SK-N-SH (cell line): ENCODE results near the gene KLHL26. TPM values are rescaled to one million over a fixed set of nuclear protein-coding genes. Genes with fewer than 3 reads are reported as not detected.

ENCODE experiments used
- CTCF ChIA-PET: fragments of 300-600, 350-600 bp; formaldehyde crosslinking; extraction: SDS; loops from one replicate; lab custom pipeline; 2021; lab: Yijun Ruan, JAX
- POLR2A ChIA-PET: fragments of 350-600 bp; sonication (Branson Sonifier 250); formaldehyde crosslinking; extraction: SDS; loops from one replicate; lab custom pipeline; 2020; ENCODE audit warnings: antibody characterized with exemption, inconsistent platforms; lab: Yijun Ruan, JAX
- DNase-seq: peaks from one replicate; pipeline ENCODE4 v3.0.0; 2012
- H2AFZ ChIP-seq: fragments of 200-600 bp; sonication (generic); 2 replicates; pipeline ENCODE4 v1.8.1; 2016; ENCODE audit warnings: antibody characterized with exemption, mild to moderate bottlenecking, low read depth
- H3F3A ChIP-seq: fragments of 200-600 bp; sonication (generic); replicated peaks from 2 replicates; pipeline ENCODE3; 2016; ENCODE audit warnings: antibody characterized with exemption, mild to moderate bottlenecking; ENCODE audit not compliant: insufficient read depth
- H3K27ac ChIP-seq, 2 experiments: fragments of 200-500 bp in 1 of 2; fragments of 200-600 bp in 1 of 2; sonication (Bioruptor generic) in 1 of 2; sonication (generic), shearing (Covaris generic) in 1 of 2; 2 replicates each; pipeline versions ENCODE4 v1.5.1 to v1.6.1; 2014 to 2016; ENCODE audit warnings: low read depth in 2 of 2, inconsistent platforms in 1 of 2, low read length in 1 of 2, mild to moderate bottlenecking in 1 of 2, mixed read lengths in 1 of 2
- H3K27me3 ChIP-seq: fragments of 200-600 bp; sonication (generic), shearing (Covaris generic); 2 replicates; pipeline ENCODE4 v1.6.1; 2016; ENCODE audit warnings: mixed run types; ENCODE audit not compliant: insufficient read depth
- H3K36me3 ChIP-seq, 2 experiments: fragments of 200-500 bp in 1 of 2; fragments of 200-600 bp in 1 of 2; sonication (Bioruptor generic) in 1 of 2; sonication (generic) in 1 of 2; replicated peaks in 1 of 2; 2 replicates each; pipeline versions ENCODE3 to v1.5.1; 2014 to 2016; ENCODE audit warnings: low read length in 1 of 2, mild to moderate bottlenecking in 1 of 2; ENCODE audit not compliant: insufficient read depth in 2 of 2, control insufficient read depth in 1 of 2
- H3K4me1 ChIP-seq, 2 experiments: fragments of 200-500 bp in 1 of 2; fragments of 200-600 bp in 1 of 2; sonication (Bioruptor generic) in 1 of 2; sonication (generic), shearing (Covaris generic) in 1 of 2; 2 replicates each; pipeline versions ENCODE4 v1.5.1 to v1.6.1; 2014 to 2016; ENCODE audit warnings: low read depth in 1 of 2, low read length in 1 of 2, mixed run types in 1 of 2; ENCODE audit not compliant: insufficient read depth in 2 of 2, control insufficient read depth in 1 of 2
- H3K4me2 ChIP-seq: fragments of 200-600 bp; sonication (generic), shearing (Covaris generic); 2 replicates; pipeline ENCODE4 v1.6.1; 2017; ENCODE audit warnings: mixed run types
- H3K4me3 ChIP-seq, 2 experiments: fragments of 200-500 bp in 1 of 2; fragments of 200-600 bp in 1 of 2; sonication (Bioruptor generic) in 1 of 2; sonication (generic), shearing (Covaris generic) in 1 of 2; 2 replicates each; pipeline versions ENCODE4 v1.5.1 to v1.8.1; 2014 to 2016; ENCODE audit warnings: low read depth in 2 of 2, inconsistent platforms in 1 of 2, low read length in 1 of 2, mild to moderate bottlenecking in 1 of 2, mixed read lengths in 1 of 2, moderate library complexity in 1 of 2
- H3K79me2 ChIP-seq: fragments of 200-600 bp; sonication (generic); 2 replicates; pipeline ENCODE4 v1.8.1; 2017; ENCODE audit warnings: mild to moderate bottlenecking; ENCODE audit not compliant: insufficient read depth
- H3K9ac ChIP-seq: fragments of 200-600 bp; sonication (generic); 2 replicates; pipeline ENCODE4 v1.6.1; 2017; ENCODE audit warnings: mixed run types
- H3K9me2 ChIP-seq: fragments of 200-600 bp; sonication (generic); 2 replicates; pipeline ENCODE4 v1.6.1; 2017; ENCODE audit warnings: mixed run types
- H3K9me3 ChIP-seq: fragments of 200-600 bp; sonication (generic); 2 replicates; pipeline ENCODE4 v1.6.1; 2017; ENCODE audit warnings: mixed run types, mild to moderate bottlenecking, moderate library complexity
- H4K20me1 ChIP-seq: fragments of 200-600 bp; sonication (generic); 2 replicates; pipeline ENCODE4 v1.6.1; 2017; ENCODE audit warnings: mild to moderate bottlenecking, mixed run types; ENCODE audit not compliant: insufficient read depth
- EZH2phosphoT487 ChIP-seq: fragments of 200-600 bp; sonication (generic); IDR thresholded peaks from 2 replicates; pipeline ENCODE4 v1.6.1; 2017; ENCODE audit warnings: low read depth, mixed run types, mild to moderate bottlenecking, antibody characterized with exemption, moderate library complexity, borderline replicate concordance
- FOXJ3 ChIP-seq: sonication (generic); formaldehyde crosslinking; IDR thresholded peaks from 2 replicates; pipeline ENCODE4 v1.5.1; 2020; ENCODE audit warnings: mild to moderate bottlenecking, missing genetic modification reagents
- JUND ChIP-seq: IDR thresholded peaks from 2 replicates; pipeline ENCODE4 v1.4.0; 2012
- MEF2A ChIP-seq: IDR thresholded peaks from 2 replicates; pipeline ENCODE4 v1.4.0; 2012; ENCODE audit warnings: low read depth, borderline replicate concordance
- MXI1 ChIP-seq: IDR thresholded peaks from 2 replicates; pipeline ENCODE4 v1.6.1; 2012; ENCODE audit warnings: mild to moderate bottlenecking, low read depth, low read length, improper control_type of control experiment
- NFIC ChIP-seq: IDR thresholded peaks from 2 replicates; pipeline ENCODE4 v1.4.0; 2012; ENCODE audit warnings: borderline replicate concordance
- NRF1 ChIP-seq: IDR thresholded peaks from 2 replicates; pipeline ENCODE4 v1.6.1; 2012; ENCODE audit warnings: low read depth, mild to moderate bottlenecking, low read length
- PBX3 ChIP-seq: IDR thresholded peaks from 2 replicates; pipeline ENCODE4; 2012
- RAD21 ChIP-seq: IDR thresholded peaks from 2 replicates; pipeline ENCODE4 v1.6.1; 2012; ENCODE audit warnings: mild to moderate bottlenecking, low read length
- RFX5 ChIP-seq: IDR thresholded peaks from 2 replicates; pipeline ENCODE4 v1.6.1; 2012; ENCODE audit warnings: mild to moderate bottlenecking, improper control_type of control experiment, low read length
- RXRA ChIP-seq: IDR thresholded peaks from 2 replicates; pipeline ENCODE4 v1.4.0; 2012; ENCODE audit warnings: low read depth, mild to moderate bottlenecking, borderline replicate concordance
- SIN3A ChIP-seq: IDR thresholded peaks from 2 replicates; pipeline ENCODE4 v1.6.1; 2012; ENCODE audit warnings: low read depth, mild to moderate bottlenecking, low read length, moderate library complexity, borderline replicate concordance
- TCF12 ChIP-seq: IDR thresholded peaks from 2 replicates; pipeline ENCODE4 v1.4.0; 2012
- YY1 ChIP-seq: IDR thresholded peaks from 2 replicates; pipeline ENCODE4 v1.4.0; 2012; ENCODE audit warnings: low read depth, mild to moderate bottlenecking
- WGBS: methylation state at CpG from one replicate; pipeline ENCODE4 v1.1.6; 2017; ENCODE audit warnings: low lambda C conversion rate; 5-methylcytosine and 5-hydroxymethylcytosine counted together
- polyA plus RNA-seq, 3 experiments: library from polyadenylated mRNA; depleted of rRNA; stranded (reverse); fragments of >200 nt; gene quantifications; 2 replicates each; pipeline ENCODE4 v1.2.3, GENCODE V29; 2012
- TF ChIP-seq, protein P1 (sequence below): IDR thresholded peaks from 2 replicates; pipeline ENCODE4 v1.4.0; 2012; ENCODE audit warnings: low read depth, borderline replicate concordance

KLHL26 gene
- polyA plus RNA-seq, 1 of the 3 experiments (the other 2 are of a cell fraction): 4.6 TPM

DNA sequence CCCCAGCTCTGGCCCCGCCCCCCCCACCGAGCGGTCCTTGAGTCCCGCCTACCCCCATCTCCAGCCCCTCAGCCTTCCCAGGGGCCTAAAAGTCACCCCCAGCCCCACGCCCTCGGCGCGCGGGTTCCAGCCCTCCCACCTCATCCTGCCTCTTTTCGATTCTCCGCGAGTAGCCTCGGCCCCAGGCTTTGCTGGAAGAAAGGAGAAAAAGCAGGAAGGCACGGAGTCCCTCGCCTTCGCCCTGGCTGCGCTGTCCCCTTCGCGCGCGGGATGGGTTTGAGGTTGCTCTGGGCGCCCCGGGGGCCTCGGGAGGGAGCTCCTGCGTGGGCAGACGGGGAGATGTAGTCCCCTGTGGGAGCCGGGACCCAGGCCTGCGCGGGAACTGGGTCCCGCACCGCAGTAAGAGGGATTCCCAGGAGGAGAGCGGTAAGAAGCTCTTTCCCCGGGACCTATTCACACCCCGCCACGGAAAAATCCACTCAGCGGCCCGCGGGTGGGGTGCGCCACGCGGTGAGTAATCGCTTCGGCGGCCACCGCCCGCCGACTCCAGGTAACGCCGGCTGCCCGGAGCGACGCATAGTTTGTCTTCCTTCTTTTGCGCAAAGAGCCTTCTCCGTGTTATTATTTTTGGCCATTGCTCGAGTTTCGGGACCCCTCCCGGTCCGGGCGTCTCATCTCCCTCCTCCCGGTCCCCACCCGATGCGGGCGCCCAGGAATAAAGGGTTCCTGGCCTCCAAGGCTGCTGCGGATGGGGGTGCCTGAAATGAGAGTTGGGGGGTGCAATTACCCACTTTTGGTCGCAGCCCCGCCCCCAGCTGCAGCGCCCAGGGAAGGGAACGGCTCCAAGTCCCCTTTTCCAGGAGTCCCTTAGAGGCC is 29.4 kb upstream of the KLHL26 start:
- Histone ChIP-seq H3K4me3 (peak overlapping the region in 1 of 2 experiments; percentile 35; a peak in 2 of 4 replicates), H3K36me3 (no peaks in the 10 kb centered on the region), H3K4me2 (peak overlapping the region; percentile 66; the same call in 1 of the 2 replicates), H3K9me3 (no peaks in the 10 kb centered on the region), H3K4me1 (peaks cover 14 to 15% of the 10 kb centered on the region in 2 experiments; a peak in 2 of 4 replicates), H3F3A (peaks cover 27% of the 10 kb centered on the region), H3K27me3 (peaks cover 69% of the 10 kb centered on the region), H2AFZ (no peak overlapping the region), H4K20me1 (no peaks in the 10 kb centered on the region), H3K9me2 (no peaks in the 10 kb centered on the region), H3K27ac (no peak overlapping the region), H3K9ac (no peak overlapping the region), H3K79me2 (no peaks in the 10 kb centered on the region)
- CTCF ChIA-PET: interaction anchor here (1.0 to 1.8 kb wide), 4 partner anchors 13 to 239 kb away, joined by 3 to 6 read pairs (median 4); no protein-coding TSS in a partner anchor
- TF ChIP-seq YY1 (no peak), TCF12 (no peak), MXI1 (no peak), MEF2A (no peak), NRF1 (no peak), NFIC (no peak), JUND (no peak), RXRA (no peak), SIN3A (no peak), FOXJ3 (no peak), EZH2phosphoT487 (no peak; the same call in 1 of the 2 replicates), RFX5 (no peak), RAD21 (no peak), PBX3 (no peak)
- TF ChIP-seq, protein P1, sequence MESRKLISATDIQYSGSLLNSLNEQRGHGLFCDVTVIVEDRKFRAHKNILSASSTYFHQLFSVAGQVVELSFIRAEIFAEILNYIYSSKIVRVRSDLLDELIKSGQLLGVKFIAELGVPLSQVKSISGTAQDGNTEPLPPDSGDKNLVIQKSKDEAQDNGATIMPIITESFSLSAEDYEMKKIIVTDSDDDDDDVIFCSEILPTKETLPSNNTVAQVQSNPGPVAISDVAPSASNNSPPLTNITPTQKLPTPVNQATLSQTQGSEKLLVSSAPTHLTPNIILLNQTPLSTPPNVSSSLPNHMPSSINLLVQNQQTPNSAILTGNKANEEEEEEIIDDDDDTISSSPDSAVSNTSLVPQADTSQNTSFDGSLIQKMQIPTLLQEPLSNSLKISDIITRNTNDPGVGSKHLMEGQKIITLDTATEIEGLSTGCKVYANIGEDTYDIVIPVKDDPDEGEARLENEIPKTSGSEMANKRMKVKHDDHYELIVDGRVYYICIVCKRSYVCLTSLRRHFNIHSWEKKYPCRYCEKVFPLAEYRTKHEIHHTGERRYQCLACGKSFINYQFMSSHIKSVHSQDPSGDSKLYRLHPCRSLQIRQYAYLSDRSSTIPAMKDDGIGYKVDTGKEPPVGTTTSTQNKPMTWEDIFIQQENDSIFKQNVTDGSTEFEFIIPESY: no peak
- POLR2A ChIA-PET: no interaction called here
- peak; percentile 32 for DNase-seq
- WGBS: 3% methylated on average over 39 of the region's 68 CpGs
